OCI-LY1 (cell line): ENCODE results near the gene STEAP3.

Experiments used
- EZH2 ChIP-seq: fragments of 200-600 bp; sonication (generic), shearing (Covaris generic); IDR thresholded peaks from 2 replicates; pipeline ENCODE4 v1.8.0; 2017; ENCODE audit warnings: borderline replicate concordance, mixed run types, mild to moderate bottlenecking, antibody characterized with exemption, low read length, moderate library complexity, mixed read lengths
- TF ChIP-seq, protein P1 (sequence below): fragments of 200-600 bp; sonication (generic), shearing (Covaris generic); IDR thresholded peaks from 2 replicates; pipeline ENCODE4 v1.5.1; 2017; ENCODE audit warnings: mild to moderate bottlenecking, antibody characterized with exemption, low read length, moderate library complexity, mixed read lengths

DNA sequence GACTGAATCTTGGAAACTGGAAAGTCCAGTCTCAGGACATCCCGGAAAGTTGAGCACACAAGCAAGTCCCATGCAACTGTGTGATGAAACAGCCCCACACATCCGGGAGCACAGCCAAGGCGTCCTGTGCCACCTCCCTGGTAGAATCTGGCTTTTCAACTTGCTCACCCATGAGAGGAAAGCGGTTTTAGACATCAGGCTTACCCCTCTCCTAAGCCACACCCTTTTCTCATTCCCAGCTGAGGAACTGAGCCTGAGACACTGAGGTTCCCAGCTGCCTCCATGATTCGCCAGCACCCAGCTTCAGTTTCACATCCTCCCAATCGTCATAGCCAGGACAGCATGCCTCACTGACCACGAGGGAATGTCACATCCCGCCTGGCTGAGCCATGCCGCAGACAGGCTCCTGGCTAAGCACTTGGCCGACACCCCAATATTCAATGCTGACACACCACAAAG is 60.3 kb downstream of the STEAP3 start:
- no peak for TF ChIP-seq EZH2
- TF ChIP-seq, protein P1, sequence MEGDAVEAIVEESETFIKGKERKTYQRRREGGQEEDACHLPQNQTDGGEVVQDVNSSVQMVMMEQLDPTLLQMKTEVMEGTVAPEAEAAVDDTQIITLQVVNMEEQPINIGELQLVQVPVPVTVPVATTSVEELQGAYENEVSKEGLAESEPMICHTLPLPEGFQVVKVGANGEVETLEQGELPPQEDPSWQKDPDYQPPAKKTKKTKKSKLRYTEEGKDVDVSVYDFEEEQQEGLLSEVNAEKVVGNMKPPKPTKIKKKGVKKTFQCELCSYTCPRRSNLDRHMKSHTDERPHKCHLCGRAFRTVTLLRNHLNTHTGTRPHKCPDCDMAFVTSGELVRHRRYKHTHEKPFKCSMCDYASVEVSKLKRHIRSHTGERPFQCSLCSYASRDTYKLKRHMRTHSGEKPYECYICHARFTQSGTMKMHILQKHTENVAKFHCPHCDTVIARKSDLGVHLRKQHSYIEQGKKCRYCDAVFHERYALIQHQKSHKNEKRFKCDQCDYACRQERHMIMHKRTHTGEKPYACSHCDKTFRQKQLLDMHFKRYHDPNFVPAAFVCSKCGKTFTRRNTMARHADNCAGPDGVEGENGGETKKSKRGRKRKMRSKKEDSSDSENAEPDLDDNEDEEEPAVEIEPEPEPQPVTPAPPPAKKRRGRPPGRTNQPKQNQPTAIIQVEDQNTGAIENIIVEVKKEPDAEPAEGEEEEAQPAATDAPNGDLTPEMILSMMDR: no peak
